ENCODE results near the gene EYS. TPM values are rescaled to one million over a fixed set of nuclear protein-coding genes. Genes with fewer than 3 reads are reported as not detected.

Gene EYS
- total RNA-seq, 4 donors from 2014 or later = 0.12 to 1.4 (median 0.22) TPM

GRCh38 chr6:65259982-65260381 lies 447.0 kb downstream of the EYS start:
- no peak for DNase-seq (ENCODE audit: low spot score)
- no peak for ATAC-seq (ENCODE audit: low FRiP score)
- TF ChIP-seq CTCF (IDR thresholded peaks at IDR 0.05) = no peak

- DNase-seq (ENCODE audit: low spot score) = no peak
- no peak for TF ChIP-seq CTCF (IDR thresholded peaks at IDR 0.05)
- no peak for ATAC-seq (ENCODE audit: low FRiP score)
Observed at GRCh38 chr6:65259059-65259458, 448.0 kb downstream of the EYS start.

- TF ChIP-seq CTCF (IDR thresholded peaks at IDR 0.05) = no peak
- ATAC-seq (ENCODE audit: low FRiP score) (no peak), DNase-seq (ENCODE audit: low spot score) (no peak)
Observed at GRCh38 chr6:65253041-65253440, 454.0 kb downstream of the EYS start.

- no peak for TF ChIP-seq CTCF (IDR thresholded peaks at IDR 0.05)
- DNase-seq (ENCODE audit: low spot score) (no peak), ATAC-seq (ENCODE audit: low FRiP score) (no peak)
Observed at GRCh38 chr6:65248101-65248610, 458.9 kb downstream of the EYS start.

- no peak for DNase-seq (ENCODE audit: low spot score)
- no peak for ATAC-seq (ENCODE audit: low FRiP score)
- TF ChIP-seq CTCF (IDR thresholded peaks at IDR 0.05) = no peak
Observed at GRCh38 chr6:65231616-65232015, 475.4 kb downstream of the EYS start.

GRCh38 chr6:65229825-65230224 lies 477.2 kb downstream of the EYS start:
- ATAC-seq (ENCODE audit: low FRiP score) = no peak
- DNase-seq (ENCODE audit: low spot score) = no peak
- no peak for TF ChIP-seq CTCF (IDR thresholded peaks at IDR 0.05)

GRCh38 chr6:65221153-65221552 lies 485.9 kb downstream of the EYS start:
- no peak for TF ChIP-seq CTCF (IDR thresholded peaks at IDR 0.05)
- no peak for ATAC-seq (ENCODE audit: low FRiP score)
- DNase-seq (ENCODE audit: low spot score) = no peak

Data from omental fat pad (tissue), 4 donors.